ENCODE results near the gene MACROD2.

Gene MACROD2

DNA sequence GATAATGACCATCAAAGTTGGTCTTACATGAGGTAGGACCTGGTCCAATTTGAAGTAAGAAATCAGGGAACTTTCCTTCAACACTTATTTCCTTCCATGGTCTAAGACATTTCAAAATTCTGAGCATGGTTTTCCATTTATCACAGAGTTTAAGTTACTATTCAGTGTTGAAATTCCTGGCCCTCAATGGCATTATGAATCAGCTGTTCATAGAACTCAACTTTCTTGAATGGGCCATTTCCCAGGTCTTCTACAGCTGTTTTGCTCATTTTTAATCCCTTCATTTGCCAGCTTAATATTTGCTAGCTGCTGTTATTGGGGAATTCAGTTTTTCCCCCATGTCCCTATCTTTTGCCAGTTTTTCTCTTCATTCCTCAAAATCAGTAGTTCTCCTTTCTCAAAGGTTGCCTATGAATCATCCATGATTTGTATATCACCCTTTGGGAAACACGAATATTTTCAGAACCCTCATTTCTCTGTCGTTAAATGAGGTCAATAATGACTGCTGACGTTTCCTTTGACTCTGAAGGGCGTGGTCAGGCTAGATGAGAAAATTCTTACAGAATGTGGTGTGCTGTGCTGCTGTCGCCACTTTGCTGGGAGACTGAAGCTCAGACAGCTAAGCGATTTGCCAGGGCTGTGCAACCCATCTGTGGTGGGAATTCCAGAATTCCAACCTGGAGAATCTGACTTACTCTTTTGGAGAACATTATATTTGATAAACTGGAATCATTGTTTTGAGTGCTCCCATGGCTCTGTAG lies 558.6 kb downstream of the MACROD2 start:
- DNase-seq, result no peak

DNA sequence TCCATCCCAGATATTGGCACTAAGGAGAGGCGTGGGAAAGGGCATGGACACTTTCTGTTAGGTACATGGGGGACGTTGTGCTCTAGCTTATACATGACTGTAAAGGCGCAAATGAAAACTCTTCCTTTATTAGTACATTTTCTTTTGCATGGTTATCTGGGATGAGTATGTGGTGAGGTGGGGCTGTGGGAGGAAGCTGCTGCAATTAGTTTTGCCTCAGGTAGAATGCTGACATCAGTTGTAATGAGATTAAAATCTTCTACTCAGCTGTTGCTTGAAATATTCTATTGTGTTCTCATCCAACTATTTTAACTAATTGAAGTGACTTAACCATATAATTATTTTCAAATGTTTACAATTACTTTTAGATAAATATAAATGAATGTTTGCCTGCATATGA lies 560.4 kb downstream of the MACROD2 start:
- no peak for DNase-seq

DNA sequence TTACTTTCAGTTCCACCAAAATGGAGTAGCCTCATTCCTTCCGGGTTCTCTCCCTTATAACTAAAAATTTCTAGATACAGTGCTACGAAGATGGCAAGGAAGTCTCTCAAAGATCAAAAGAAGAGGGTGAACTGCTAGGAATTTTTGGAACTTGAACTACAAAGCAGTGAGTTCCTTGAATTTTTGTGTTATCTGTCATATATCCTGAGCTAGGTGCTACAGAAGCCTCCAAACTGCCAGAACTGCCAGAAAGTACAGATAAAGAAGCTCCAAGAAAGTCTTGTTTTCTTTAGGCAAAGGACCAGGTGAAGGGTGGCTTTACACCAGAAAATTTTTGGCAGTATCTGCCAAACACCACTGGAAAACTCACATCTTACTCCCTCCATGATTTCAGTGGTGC lies 560.9 kb downstream of the MACROD2 start:
- DNase-seq, result no peak

DNA sequence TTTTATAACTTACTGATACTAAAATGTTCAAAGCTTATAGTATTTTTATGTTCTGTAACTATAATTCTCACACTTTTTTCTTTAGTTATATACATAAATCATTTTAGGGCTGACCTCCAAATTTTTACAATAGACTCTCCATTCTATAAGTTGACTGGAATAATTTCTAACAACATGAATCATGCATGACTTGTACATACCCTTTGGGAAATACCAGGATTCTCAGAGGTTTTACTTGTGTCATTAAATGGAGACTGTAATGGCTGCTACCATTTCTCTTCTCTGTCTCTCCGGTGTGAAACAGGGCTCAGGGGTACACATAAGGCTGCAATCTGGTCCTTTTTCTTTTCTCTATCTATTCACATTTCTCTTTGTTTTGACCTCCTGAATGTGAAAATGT lies 564.3 kb downstream of the MACROD2 start:
- DNase-seq, result no peak

DNA sequence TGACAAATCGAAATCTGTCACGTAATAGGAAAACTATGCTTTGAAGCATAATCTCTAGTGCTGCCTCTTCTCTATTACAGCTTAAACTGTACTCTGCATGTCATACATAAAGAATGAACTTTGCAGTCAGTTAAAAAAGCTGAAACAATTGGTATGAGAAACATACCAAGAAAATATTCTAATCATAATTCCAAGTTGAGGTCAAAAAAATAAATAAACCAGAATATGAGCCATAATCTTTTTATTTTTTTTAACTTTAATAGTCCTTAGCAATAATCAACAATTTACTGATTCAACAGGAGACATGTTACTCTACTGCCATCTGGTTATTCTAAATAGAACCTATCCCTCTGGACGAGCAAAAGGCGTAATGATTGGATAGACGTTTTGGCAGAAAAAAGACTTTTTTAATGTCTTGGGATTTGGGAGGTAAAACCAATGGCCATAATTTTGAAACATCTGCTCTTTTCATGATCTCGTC lies 566.5 kb downstream of the MACROD2 start:
- no peak for DNase-seq

DNA sequence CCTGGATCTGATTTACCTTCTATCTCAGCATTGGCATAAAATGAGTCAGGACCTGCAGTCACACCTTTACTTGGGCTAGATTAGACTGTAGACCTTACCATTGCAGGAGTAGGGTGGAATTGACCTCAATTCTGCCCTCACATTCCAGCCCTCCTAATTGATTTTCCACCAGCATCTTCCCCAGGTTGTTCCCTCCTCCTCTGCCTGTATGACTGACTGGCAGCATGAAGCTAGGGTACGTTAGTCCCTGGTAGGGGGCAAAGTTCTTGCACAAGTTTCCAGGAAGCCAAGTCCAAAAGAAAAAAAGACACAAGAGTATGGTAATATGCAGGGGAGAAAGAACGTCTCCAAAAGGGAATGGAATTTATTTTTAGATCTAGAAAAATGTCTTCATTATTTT lies 567.7 kb downstream of the MACROD2 start:
- no peak for DNase-seq

DNA sequence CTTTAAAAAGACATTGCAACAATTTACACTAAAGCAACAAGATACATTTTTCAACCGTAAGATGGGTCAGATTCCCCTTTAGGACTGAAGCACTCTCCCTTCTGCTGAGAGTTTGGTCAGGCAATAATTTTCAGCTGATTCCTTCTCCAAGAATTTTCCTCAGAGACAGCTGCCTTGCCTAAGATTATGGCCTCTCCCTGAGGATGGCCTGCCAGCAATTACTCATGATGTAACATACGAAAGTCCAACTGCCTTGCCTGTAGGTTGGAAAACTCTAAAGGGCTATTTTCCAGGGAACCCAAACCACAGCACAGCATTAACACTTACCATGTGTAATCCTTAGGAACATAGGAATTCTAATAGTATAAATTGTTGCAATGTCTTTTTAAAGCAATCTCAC lies 571.2 kb downstream of the MACROD2 start:
- no peak for DNase-seq

DNA sequence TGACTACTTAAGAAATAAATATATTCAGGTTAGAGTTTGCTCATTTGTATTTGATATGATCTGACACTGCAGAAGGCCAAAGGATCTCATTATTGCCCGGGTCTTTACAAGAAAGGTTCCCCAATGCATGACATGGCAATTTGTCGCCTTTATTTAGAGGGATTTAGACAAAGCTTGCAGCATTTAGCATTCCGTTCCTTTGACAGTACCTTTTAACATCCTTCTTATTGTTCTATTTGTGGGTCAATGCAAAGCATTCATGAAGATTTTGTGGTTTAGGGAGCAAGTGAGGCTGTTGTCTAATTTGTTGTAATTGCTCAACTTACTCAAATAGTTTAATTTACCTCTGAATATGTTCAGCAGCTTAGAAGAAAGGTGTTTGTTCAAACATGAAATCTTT lies 572.9 kb downstream of the MACROD2 start:
- DNase-seq, result no peak

DNA sequence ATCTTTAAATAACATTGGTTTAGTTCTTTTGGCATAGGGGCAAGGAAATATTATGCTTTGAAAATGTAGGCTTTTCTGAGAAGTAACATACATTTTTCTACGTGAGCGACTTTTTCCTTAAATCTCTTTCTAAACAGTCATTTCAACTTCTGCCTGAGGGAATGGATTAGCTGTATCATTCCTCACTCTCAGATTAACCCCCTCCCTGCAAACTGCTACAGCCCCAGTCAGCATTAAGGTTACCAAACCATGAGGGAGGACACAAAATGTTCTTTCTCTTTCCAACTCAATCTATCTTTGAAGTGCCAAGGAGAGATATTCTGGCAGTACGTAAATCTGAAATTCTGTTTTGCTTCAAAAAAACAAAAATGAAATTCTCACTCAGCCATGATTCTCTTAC lies 573.4 kb downstream of the MACROD2 start:
- DNase-seq, result no peak

DNA sequence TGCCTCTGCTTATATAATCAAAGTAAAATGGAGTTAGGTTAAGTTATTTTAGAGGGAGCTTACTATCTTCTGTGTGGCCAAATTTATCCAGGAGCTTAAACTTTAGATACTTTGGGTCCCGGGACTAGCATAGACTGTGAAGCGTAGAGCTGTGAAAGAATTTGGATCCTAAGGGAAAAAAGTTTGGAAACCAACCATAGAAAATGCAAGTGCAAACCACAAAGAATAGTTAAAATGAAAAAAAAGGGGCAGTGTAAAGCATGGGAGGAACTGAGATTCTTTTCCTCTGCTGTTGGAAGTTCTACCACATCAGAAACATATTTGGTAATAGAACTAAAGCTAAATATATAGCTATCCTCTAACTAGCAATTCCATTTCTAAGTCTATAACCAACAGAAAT lies 574.3 kb downstream of the MACROD2 start:
- DNase-seq, result no peak

DNA sequence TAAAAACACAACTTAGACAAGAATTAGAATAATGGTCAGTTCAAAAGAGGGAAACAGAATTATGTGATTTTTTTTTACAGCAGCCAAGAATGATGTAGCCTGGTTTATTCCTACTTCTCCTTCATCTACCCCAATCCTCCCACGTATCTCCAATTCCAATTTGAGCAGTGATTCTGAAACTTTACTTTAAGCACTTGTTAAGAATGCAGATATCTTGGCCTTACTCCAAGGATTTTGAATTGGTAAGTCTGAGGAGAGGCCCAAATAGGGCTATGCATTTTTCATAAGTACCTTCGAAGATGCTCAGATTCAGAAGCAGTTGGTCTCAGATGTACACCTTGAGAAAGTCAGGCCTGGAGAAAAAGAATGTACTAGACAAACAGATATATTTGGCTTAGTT lies 575.5 kb downstream of the MACROD2 start:
- no peak for DNase-seq

DNA sequence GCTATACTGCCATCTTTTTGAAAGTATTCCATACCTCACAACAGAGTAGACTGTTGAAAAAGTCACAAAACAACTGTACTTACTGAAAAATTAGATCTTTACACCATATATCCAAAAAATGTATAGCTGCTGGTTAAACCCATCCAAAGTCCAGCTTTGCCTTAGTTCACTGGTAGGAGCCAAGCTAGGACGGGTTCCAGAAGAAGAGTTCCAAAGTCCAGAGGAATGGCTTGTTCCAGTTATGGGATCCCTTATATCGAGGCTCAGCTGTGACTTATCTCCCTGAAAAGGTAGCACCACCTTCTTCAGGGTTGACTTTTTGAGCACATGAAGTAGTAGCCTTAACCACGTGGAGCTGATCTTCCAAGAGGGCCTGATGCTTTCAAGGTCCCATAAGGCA lies 578.4 kb downstream of the MACROD2 start:
- DNase-seq, result no peak

DNA sequence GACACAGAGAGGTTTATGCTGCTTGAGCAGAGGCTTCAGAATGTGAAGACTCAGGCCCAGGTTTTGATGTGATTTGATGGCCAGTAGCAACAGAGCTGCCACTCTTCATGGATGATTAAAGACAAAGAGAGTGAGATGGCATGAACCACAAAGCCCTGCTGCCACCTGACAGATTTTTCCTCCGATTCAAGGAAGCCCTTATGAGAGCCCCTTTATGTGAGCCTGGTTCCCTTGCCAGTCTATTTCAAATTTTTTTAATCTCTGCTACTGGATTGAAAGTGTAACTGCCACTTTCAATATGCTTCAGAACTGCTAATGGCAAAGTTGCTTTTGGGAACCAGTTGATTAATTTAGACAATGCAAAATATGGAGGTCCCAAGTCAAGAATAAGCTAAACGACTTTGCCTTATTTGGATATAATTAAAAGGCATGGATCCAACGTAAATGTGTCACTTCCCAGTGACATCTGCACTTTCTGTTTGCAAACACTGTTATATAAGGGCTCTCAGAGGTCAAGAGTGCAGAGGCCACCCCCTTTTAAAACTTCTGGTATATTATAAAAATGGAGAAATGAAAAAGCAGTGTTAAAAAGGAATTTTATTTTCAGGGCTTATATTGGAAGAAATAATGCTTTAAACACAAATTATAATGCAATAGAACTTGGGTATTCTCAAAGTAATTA lies 581.0 kb downstream of the MACROD2 start:
- DNase-seq, result no peak

DNA sequence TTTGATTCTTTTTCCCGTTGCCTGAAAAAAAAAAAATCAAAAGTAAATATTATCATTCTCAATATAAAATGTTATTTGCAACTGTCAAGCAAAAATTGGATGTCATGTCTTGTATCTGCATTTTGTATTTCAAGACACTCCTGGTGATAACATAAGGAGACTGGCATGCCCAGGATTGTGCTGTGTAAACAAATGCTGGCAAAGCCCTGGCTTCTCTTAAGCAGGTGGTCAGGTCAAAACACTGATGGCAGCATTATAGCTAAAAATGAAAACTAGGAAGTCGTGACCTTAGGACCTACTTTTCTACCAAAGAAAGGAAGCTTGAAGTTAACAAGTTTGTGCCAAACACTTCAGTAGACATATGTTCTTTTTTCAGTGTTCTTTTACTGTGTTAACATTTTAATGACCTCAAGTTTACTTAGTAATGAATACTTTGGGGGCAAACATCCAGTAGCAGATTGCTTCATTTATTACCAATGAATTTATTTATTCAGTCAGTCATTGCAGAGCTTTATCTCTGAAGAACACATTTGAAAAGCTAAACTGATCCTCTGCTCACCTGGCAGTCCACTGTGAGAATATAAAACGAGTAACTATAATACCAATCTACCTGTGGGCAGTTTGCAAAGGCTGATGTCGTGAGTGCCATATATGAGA lies 585.2 kb downstream of the MACROD2 start:
- no peak for DNase-seq

DNA sequence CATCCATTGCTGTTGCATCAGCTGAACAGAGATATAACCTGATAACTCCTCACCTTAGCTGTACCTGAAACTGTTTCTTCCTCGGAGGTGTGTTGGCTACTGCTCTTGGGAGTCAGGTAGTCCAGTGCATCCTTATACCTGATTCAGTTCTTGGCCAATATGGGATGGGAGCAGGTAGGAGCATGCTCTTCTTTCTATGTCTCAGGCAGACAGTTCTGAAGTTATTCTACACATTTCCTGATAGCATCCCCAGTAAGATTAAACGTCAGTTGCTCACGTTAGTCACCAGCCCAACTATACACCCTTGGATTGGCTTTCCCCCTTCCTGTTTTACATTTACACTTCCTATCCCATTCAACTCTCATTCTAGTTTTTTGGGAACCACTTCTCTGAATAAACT lies 586.4 kb downstream of the MACROD2 start:
- no peak for DNase-seq

DNA sequence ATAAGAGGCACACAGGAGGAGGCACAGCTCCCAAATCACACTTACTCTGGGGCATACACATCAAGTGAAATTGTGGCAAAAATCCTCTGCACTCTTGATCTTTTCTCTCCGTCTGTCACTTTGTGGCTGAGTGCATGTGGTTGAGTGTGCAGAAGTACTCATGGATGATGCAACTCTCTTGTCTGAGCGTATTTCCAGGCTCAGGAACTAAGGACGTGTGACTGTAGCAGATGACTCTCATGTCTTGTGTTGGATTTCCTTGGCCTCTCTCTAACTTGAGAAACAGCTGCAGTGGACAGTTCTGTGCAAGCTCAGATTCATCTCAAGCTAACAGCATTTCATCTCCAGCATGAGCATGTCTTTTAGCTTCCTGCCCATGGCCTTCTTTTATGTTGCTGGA lies 587.5 kb downstream of the MACROD2 start:
- no peak for DNase-seq

DNA sequence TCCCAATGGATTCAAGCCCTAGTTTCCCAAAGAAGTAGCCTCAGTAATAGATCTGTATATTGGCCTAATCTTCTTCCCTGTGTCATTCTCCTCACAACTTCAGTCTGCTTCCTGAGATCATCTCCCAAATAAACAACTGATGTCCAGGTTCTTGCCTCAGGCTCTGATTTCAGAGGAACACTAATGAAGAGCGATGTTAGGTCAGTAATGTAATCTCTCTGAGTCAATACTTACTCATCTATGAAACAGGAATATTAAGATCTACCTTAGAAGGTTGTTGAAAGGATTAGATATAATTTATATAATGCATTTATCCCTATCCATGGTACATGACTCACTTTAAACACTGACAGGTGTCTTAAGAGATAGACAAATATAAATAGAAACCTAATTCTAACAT lies 588.1 kb downstream of the MACROD2 start:
- no peak for DNase-seq

DNA sequence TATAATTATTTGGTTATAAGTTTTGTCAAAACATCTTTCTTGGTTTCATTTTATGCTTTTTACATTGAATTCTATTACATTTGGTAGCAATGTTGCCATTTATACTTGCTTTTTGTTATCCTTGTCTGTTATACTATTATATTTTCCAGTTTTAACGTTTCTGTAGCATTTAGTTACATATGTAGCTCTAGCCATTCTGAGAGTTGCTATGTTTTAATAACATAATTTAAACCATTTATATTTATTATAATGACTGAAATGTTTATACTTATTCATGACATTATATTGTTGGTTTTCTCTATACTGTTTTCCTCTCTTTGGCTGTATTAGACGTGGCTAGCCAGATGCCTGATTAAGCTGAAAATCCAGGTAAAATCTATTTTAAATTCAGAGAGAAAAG lies 594.1 kb downstream of the MACROD2 start:
- no peak for DNase-seq

DNA sequence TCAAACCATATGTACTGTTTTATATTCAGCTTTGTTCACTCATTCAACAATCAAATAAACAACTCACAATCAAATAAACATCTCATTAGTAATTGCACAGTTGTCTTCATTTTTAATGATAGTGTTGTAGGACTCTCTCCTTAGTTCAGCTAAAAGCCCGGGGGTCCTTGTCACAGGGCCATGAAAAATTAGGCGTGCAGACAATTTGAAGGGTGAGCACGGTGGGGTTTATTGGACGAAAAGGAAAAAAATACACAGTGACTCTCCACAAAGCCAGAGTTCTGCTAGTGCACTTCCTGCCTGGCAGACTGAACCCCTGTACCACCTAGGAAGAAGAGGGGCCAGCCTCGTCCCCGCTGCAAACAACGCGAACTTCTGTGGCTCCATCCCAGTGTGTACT lies 599.7 kb downstream of the MACROD2 start:
- no peak for DNase-seq

DNA sequence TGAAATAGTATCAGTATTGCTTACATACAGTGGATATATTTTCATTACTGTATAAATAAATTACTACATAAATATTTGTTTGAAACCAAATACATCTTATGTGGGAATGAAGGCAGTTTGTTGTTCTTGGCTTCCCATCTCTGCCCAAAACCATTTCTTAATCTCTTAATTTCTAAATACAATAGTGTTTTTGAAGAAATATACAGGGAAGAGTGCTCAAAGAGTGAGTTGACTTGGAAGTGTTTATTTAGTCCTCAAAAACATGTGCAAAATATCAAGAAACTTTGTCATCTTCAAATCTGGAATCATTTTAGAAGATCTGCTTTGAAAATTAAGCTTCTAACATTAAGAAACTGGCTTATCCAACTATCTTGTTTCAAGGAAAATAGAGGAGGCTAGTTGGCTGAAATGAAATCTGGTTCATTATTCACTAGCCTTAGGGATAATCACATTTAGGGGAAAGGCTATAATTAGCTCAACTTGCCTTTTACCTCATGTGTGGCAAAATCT lies 601.9 kb downstream of the MACROD2 start:
- no peak for DNase-seq

DNA sequence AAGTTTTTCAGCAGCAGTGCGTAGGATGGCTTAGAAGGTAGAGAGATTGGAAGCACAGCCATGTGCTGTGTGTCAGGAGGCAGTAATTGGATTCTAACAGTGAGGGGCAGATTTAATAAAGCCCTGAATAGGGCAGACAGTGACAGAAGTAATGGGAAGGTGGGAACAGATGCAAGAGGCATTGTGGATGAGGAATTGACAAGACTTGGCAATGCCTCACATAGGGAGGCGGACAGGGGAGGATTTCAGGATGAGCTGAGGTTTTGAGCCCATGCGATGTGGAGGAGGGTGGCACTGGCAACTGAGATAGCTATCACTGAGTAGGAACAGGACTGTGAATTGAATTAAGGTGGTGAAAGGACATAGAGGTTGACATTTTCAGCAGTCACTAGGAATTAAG lies 604.3 kb downstream of the MACROD2 start:
- no peak for DNase-seq

DNA sequence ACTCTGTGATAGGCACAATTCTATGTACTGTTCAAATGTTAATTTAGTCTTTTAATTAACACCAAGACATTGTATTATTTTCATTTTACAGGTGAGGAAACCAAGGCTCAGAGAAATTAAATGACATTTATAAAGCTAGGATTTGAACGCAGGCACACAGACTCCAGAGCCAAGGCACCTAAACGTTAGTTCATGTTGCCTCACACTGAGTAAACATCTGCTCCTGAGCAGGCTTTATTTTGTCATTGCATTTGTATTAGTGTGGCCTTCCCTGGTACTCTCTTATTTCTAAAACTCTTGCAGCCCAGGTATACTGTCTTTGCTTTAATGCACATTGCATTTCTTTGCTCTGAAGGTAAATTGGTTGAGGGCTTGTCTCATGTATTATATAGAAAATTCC lies 605.2 kb downstream of the MACROD2 start:
- DNase-seq, result no peak

DNA sequence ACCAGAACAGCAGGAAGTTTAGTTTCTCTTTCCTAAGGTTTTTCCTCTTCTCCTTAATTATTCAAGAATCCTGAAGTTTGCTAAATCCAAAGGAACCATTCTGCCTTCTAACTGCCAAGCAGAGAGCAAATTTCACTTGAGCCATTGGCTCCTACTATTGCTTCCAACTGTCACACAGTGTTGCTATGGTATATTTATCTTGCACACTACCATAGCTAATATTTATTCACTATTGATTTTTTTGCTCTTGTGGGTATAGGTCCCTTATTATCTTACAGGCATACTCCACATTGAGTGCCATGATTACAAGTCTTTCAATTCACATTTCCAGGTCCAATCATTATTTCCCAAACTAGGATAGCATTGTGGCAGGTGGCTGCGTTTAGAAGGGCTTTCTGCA lies 608.8 kb downstream of the MACROD2 start:
- no peak for DNase-seq
